Breast epithelium (tissue), 4 donors: Measurements from ENCODE around the gene CELF1. TPM values are rescaled to one million over a fixed set of nuclear protein-coding genes. Genes with fewer than 3 reads are reported as not detected.
A peak's percentile ranks its signal among the peaks of the same experiment; 100 is the strongest.

ENCODE experiments used
- DNase-seq, 2 donors: peaks; one replicate each; pipeline ENCODE4 v3.0.0-alpha.2; 2019; ENCODE audit warnings: low spot score in 2 of 2
- H3K27ac ChIP-seq, 2 donors: fragments of 200-600 bp; sonication (generic) in 1 of 2; one replicate each; pipeline ENCODE4 v1.5.1; 2016 to 2019; ENCODE audit warnings: mild to moderate bottlenecking in 1 of 2
- H3K27me3 ChIP-seq, 2 donors: fragments of 200-600 bp; sonication (generic) in 1 of 2; one replicate each; pipeline versions ENCODE4 v1.5.1 to v1.6.0; 2017 to 2019; ENCODE audit warnings: control low read depth in 1 of 2, mild to moderate bottlenecking in 1 of 2
- H3K36me3 ChIP-seq: fragments of 200-600 bp; one replicate; pipeline ENCODE4 v1.5.1; 2019
- H3K4me1 ChIP-seq, 2 donors: fragments of 200-600 bp; sonication (generic); one replicate each; pipeline ENCODE4 v1.5.1; 2016 to 2019; ENCODE audit warnings: control low read depth in 1 of 2
- H3K4me3 ChIP-seq, 3 donors: fragments of 200-600 bp; sonication (generic); 1 replicate in 2 of 3; 2 replicates in 1 of 3; pipeline ENCODE4 v1.5.1; 2016 to 2019; ENCODE audit warnings: mild to moderate bottlenecking in 3 of 3, moderate library complexity in 2 of 3
- H3K9me3 ChIP-seq, 2 donors: fragments of 200-600 bp; sonication (generic) in 1 of 2; one replicate each; pipeline ENCODE4 v1.5.1; 2016 to 2019; ENCODE audit warnings: control low read depth in 1 of 2
- POLR2A ChIP-seq: fragments of 450-650 bp; IDR thresholded peaks from one replicate; pipeline ENCODE4 v1.6.1; 2016; ENCODE audit warnings: antibody characterized with exemption, mild to moderate bottlenecking, moderate library complexity
- POLR2AphosphoS5 ChIP-seq, 3 donors: sonication (generic); formaldehyde crosslinking; IDR thresholded peaks; one replicate each; pipeline ENCODE4 v1.6.1; 2017; ENCODE audit warnings: antibody characterized with exemption in 3 of 3
- intact Hi-C: fragments of 100-400 bp; cut with DNase I; formaldehyde crosslinking; loops from one replicate; pipeline ENCODE4 v1.15.1; 2023; ENCODE audit warnings: low total_unique reads
- total RNA-seq, 3 donors: library from RNA; depleted of rRNA; stranded (reverse); fragments of >200 nt; gene quantifications; one replicate each; pipeline ENCODE4 v1.1.0, GENCODE V29; 2016
- TF ChIP-seq, protein P1 (sequence below), 3 donors: fragments of 450-650 bp; IDR thresholded peaks; one replicate each; pipeline ENCODE4 v1.5.1; 2016 to 2017; ENCODE audit warnings: antibody characterized with exemption in 3 of 3, mild to moderate bottlenecking in 3 of 3, moderate library complexity in 3 of 3

Gene CELF1
- total RNA-seq, 3 donors from 2014 or later, result 94.1 to 117 (median 114) TPM

DNA sequence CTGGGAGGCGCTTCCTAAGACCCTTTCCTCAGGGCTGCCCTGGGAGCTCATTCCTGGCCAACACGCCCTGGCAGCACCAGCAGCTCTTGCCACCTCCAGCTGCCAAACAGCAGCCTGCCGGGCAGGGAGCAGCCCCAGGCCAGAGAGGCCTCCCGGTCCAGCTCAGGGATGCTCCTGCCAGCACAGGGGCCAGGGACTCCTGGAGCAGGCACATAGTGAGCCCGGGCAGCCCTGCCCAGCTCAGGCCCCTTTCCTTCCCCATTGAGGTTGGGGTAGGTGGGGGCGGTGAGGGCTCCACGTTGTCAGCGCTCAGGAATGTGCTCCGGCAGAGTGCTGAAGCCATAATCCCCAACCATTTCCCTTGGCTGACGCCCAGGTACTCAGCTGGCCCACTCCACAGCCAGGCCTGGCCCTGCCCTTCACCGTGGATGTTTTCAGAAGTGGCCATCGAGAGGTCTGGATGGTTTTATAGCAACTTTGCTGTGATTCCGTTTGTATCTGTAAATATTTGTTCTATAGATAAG lies 136.9 kb downstream of the CELF1 start:
- TF ChIP-seq POLR2AphosphoS5 (IDR thresholded peaks at IDR 0.05) (peak in 2 of 3 donors; percentile 37 to 60), POLR2A (no peak)
- TF ChIP-seq, protein P1, sequence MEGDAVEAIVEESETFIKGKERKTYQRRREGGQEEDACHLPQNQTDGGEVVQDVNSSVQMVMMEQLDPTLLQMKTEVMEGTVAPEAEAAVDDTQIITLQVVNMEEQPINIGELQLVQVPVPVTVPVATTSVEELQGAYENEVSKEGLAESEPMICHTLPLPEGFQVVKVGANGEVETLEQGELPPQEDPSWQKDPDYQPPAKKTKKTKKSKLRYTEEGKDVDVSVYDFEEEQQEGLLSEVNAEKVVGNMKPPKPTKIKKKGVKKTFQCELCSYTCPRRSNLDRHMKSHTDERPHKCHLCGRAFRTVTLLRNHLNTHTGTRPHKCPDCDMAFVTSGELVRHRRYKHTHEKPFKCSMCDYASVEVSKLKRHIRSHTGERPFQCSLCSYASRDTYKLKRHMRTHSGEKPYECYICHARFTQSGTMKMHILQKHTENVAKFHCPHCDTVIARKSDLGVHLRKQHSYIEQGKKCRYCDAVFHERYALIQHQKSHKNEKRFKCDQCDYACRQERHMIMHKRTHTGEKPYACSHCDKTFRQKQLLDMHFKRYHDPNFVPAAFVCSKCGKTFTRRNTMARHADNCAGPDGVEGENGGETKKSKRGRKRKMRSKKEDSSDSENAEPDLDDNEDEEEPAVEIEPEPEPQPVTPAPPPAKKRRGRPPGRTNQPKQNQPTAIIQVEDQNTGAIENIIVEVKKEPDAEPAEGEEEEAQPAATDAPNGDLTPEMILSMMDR (IDR thresholded peaks at IDR 0.05), result no peak
- H3K27me3 ChIP-seq, result no peaks in the 10 kb centered on the region
- H3K4me3 ChIP-seq, result no peak overlapping the region
- H3K4me1 ChIP-seq, result peaks cover 4 to 11% of the 10 kb centered on the region in 2 donors
- H3K9me3 ChIP-seq, result no peaks in the 10 kb centered on the region
- H3K27ac ChIP-seq, result peak overlapping the region; percentile 88 to 90
- intact Hi-C loops, result no loop called here
- DNase-seq, result peak; percentile 80 to 83
- H3K36me3 ChIP-seq, result peaks cover 10% of the 10 kb centered on the region

Other genes with a start within 250 kb of the CELF1 start
- gene MYBPC3, start 200.4 kb downstream of the CELF1 start, total RNA-seq, result under 1 TPM in 2 of 3 donors, not detected in 1; under 0.01 TPM
- gene SPI1, start 174.6 kb downstream of the CELF1 start, total RNA-seq, result 10 to 100 TPM; 12.5 to 34.9 (median 15.2) TPM
- 10 to 100 TPM; 42.9 to 58.1 (median 52.8) TPM for gene SLC39A13, start 144.5 kb downstream of the CELF1 start, total RNA-seq
- 100 to 1,000 TPM in 2 of 3 donors, 10 to 100 TPM in 1; 98.5 to 168 (median 144) TPM for gene PSMC3, start 126.7 kb downstream of the CELF1 start, total RNA-seq
- gene RAPSN, start 104.0 kb downstream of the CELF1 start, total RNA-seq, result under 1 TPM in 1 of 3 donors, not detected in 2; 0.64 TPM
- gene PTPMT1, start 12.5 kb upstream of the CELF1 start, total RNA-seq, result 100 to 1,000 TPM; 130 to 139 (median 137) TPM
- gene KBTBD4, start 25.8 kb upstream of the CELF1 start, total RNA-seq, result 10 to 100 TPM; 26.6 to 31.5 (median 26.9) TPM
- 10 to 100 TPM; 49.0 to 59.7 (median 49.2) TPM for gene NDUFS3, start 25.9 kb upstream of the CELF1 start, total RNA-seq
- 10 to 100 TPM in 1 of 3 donors, not detected in 2; 11.2 TPM for gene FAM180B, start 33.5 kb upstream of the CELF1 start, total RNA-seq
- gene C1QTNF4, start 41.3 kb upstream of the CELF1 start, total RNA-seq, result 1 to 10 TPM in 2 of 3 donors, under 1 TPM in 1; 0.96 to 5.6 (median 4.4) TPM
- 10 to 100 TPM; 38.7 to 47.5 (median 46.0) TPM for gene MTCH2, start 89.4 kb upstream of the CELF1 start, total RNA-seq
- gene AGBL2, start 162.2 kb upstream of the CELF1 start, total RNA-seq, result 1 to 10 TPM in 2 of 3 donors, under 1 TPM in 1; 0.16 to 3.2 (median 2.3) TPM
- 100 to 1,000 TPM; 109 to 227 (median 193) TPM for gene FNBP4, start 214.2 kb upstream of the CELF1 start, total RNA-seq